Stimulated activated CD4-positive, alpha-beta T cell treated with anti-CD3 and anti-CD28 coated beads, Interleukin-1b, Interleukin-23, amount 100 ng/mL, for 24 hours (primary cell): ENCODE measurements around the gene METTL26.

Experiments used
- DNase-seq, 4 experiments: peaks; one replicate each; pipeline ENCODE4 v3.0.0-alpha.2; 2020; ENCODE audit warnings: low read depth in 4 of 4, low spot score in 1 of 4

METTL26 gene

DNA sequence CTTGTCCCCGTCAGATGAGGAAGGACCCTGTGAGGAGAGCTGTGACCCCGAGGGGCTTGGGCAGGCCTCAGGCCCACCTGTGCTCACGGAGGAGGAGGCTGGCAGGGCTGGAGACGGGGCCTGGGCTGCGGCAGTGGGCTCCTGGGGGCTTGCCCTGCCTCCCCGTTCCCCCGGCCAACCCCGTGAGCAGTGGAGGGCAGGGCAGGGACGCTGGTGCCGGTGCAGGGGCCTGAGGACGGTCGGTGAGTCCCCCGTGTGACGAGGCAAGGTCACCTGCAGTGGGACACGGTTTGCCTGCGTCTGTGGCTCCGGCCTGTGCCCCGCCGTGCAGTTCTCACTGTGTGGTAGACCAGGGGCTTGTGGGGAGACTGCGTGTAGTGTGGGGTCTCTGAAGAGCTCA lies 23.5 kb upstream of the METTL26 start:
- no peak for DNase-seq

GRCh38 chr16:658679-659571 lies 22.8 kb upstream of the METTL26 start:
- no peak for DNase-seq

GRCh38 chr16:657487-657886 lies 21.4 kb upstream of the METTL26 start:
- no peak for DNase-seq

GRCh38 chr16:654034-654433 lies 17.9 kb upstream of the METTL26 start:
- no peak for DNase-seq

GRCh38 chr16:652454-653305 lies 16.6 kb upstream of the METTL26 start:
- no peak for DNase-seq

GRCh38 chr16:651844-652243 lies 15.7 kb upstream of the METTL26 start:
- DNase-seq, result no peak

- no peak for DNase-seq
Measured at GRCh38 chr16:649631-650030, 13.5 kb upstream of the METTL26 start.

GRCh38 chr16:648781-649589 lies 12.9 kb upstream of the METTL26 start, which contains the start of gene WDR90:
Gene WDR90, plus strand, starts transcription at chr16:649365. Its CDS starts 52 bp downstream, at chr16:649417.
- DNase-seq, result peak; percentile 80 to 92 (median 89)

GRCh38 chr16:648071-648780 lies 12.1 kb upstream of the METTL26 start:
- no peak for DNase-seq

DNA sequence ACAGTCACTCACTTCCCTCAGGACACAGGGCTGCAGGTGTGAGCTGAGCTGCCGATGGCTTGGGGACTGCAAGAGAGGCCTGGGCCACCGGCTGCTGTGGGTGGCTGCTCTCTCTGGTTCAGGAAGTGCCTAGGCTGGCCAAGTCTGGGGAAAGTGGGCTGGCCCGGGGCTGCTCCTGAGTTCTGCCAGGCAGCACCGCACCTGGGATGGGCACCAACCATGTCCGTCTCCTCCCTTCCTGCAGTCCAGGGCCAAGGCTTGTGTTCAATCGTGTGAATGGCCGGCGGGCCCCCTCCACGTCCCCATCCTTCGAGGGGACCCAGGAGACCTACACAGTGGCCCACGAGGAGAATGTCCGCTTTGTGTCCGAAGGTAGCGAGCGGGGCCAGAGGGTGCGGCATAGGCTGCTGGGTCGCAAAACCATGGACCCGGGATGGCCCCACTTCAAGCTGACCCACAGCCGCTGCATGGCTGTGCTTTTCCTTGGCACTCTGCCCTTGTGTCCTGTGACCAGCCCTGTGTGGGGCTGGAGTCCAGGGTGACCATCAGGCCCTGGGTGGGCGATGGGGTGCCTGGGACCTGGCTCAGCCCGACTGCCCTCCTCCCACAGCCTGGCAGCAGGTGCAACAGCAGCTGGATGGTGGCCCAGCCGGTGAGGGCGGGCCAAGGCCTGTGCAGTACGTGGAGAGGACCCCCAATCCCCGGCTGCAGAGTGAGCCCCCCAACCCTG lies 11.2 kb upstream of the METTL26 start:
- no peak for DNase-seq

- DNase-seq, result no peak
Measured at GRCh38 chr16:646679-647172, 10.6 kb upstream of the METTL26 start.

DNA sequence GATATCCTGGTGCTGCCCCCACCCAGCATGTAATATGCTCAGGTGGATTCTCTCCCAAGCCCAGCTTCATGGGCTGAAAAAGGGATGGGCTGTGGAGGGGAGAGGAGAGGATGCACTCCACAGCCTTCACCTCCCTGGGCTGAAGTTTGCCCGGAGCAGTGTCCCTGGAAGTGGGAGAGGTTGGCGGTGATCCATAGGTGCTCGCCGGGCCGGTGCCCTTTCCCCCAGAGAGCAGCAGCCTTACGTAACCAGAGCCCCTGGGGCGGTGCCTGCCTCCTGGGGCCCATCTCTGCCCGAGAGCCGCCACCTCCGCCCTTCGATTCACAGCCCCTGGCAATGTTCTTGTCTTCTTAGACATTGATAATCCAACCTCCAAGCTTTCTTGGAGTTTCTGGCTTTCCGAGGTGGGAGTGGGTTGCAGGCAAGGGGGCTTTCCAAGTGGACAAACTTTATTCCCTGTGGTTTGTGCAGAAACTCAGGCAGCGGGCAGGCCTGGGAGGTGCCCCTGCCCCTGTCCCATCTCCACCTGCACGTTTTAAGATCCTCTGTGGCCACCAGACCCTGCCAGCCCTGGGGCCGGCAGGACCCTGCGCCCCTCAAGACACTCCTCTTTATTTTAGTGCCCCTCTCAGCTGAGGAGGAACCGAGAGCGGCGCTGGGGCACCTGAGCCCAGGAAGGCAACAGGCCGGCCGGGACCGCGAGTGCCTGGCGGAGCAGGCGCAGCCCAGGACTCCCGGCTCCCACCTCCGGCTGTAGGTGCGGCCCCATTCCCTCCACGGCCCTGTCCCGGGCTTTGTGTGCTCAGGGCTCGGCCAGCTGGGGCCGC lies 10.0 kb upstream of the METTL26 start:
- DNase-seq, result no peak

DNA sequence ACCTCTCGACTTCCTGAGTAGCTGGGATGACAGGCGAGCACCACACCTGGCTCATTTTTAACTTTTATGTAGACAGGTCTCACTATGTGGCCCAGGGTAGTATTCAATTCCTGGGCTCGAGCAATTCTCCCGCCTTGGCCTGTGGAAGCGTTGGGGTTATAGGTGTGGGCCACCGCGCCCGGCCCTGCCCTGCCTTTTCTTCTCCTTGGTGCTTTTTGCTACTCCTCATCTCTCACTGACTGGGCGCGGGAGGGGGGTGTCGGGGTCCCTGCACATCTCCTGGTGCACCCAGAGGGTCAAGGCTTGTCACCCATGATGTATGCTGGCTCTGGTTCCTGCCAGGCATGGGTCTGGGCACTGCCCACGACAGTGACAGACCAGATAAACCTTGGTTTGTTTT lies 8.5 kb upstream of the METTL26 start:
- DNase-seq, result no peak

- DNase-seq, result no peak
Measured at GRCh38 chr16:643050-643368, 6.9 kb upstream of the METTL26 start.

DNA sequence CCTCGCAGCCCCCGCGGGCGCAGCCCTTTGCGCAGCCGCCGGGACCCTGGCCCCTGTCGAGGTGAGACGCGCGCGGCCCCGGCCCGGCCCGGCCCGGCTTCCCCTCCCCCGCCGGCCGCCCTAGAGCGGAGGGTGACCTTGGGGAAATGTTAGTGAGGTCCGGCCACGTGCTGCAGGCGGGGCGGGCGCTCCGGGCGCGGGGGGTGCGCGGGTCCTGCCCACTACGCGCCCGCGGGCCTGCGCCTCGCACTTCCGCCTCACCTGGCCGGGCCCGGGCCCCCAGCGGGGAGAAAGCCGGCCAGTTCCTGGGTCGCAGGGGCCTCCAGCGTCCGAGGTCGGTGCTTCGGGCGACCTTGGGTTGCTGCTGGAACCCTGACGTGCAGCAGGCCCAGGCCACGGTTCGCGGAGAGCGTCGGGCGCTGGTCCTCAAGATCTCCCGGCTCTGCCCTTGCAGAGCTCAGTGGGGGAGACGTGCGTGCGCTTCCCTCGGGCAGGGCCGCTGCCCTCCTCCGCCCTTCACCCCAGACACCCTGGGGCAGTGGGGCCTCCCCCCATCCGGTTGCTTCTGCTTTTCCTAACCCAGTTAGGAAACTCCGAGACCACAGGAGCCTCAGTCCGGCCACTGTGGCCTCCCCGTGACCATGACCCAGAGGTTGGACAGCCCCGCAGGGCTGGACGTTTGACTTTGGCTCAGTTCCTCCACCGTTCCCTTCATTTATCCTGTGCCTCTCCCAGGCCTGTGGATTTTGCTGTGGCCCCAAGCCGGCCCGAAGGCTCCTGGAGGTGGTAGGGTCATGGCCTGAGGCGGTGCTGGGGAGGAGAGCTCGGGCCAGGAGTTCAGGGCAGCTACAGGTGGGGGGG lies 6.3 kb upstream of the METTL26 start:
- DNase-seq, result peak in 1 of 4 experiments; percentile 34

DNA sequence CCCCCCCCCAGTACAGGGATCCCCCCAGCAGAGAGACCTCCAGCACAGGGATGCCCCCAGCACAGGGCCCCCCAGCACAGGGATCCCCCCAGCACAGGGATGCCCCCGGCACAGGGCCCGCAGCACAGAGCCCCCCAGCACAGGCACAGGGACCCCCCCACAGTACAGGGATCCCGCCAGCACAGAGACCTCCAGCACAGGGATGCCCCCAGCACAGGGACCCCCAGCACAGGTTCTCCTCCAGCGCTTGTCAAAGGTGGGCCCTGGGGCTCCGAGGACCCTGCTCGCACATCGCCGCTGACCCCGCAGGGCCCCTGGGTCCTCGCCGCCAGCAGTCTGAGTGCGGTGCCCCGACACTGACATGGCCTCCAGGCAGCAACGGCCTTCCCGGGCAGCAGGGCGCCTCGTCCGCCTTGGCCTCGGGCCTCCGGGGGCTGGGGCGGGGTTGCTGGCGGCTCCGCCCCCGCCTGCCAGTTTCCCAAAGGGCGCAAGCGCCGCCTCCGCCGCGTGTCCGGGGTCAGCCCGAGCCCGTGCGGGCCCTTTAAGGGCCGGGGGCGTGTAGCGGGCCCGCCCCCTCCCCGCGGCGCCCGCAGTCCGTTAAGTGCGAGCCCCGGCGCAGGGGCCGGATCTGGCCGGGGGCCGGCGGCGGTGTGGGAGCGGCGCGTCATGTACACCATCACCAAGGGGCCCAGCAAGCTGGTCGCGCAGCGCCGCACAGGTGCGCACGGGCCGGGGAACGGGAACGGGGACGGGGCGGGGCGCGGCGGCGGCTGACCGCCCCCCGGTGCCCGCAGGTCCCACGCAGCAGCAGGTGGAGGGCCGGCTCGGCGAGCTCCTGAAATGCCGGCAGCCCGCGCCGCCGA lies 5.5 kb upstream of the METTL26 start, which contains the start of gene MCRIP2:
MCRIP2 (plus strand) TSS at position 503 of the 863 bp plus-strand sequence; CDS start at position 667, 164 bp downstream.
- peak in 2 of 4 experiments; percentile 61 to 78 for DNase-seq

- DNase-seq, result no peak
Measured at GRCh38 chr16:640614-641013, 4.5 kb upstream of the METTL26 start.
